Stomach (tissue), 19 donors: ENCODE data around the gene BDKRB1. TPM values are rescaled to one million over a fixed set of nuclear protein-coding genes. Genes with fewer than 3 reads are reported as not detected.

Experiments used
- DNase-seq, 2 donors: peaks; one replicate each; pipeline versions ENCODE4 v3.0.0 to v3.0.0-alpha.2; 2013 to 2019
- H3K27ac ChIP-seq, 5 donors: fragments of 200-600 bp in 4 of 5; sonication (generic) in 4 of 5; one replicate each; pipeline ENCODE4 v1.5.1; 2013 to 2019; ENCODE audit warnings: mild to moderate bottlenecking in 1 of 5, moderate library complexity in 1 of 5
- H3K27me3 ChIP-seq, 3 donors: fragments of 200-600 bp; sonication (generic); one replicate each; pipeline ENCODE4 v1.5.1; 2017 to 2019; ENCODE audit warnings: mixed run types in 1 of 3
- H3K36me3 ChIP-seq, 4 donors: fragments of 200-600 bp; sonication (generic); 1 replicate in 3 of 4; 2 replicates in 1 of 4; pipeline ENCODE4 v1.5.1; 2016 to 2019
- H3K4me1 ChIP-seq, 4 donors: fragments of 200-600 bp; sonication (generic); one replicate each; pipeline ENCODE4 v1.5.1; 2016 to 2019
- H3K4me3 ChIP-seq, 4 donors: fragments of 200-600 bp; sonication (generic) in 3 of 4; one replicate each; pipeline ENCODE4 v1.5.1; 2016 to 2019; ENCODE audit warnings: mild to moderate bottlenecking in 1 of 4
- H3K9me3 ChIP-seq, 4 donors: fragments of 200-600 bp; sonication (generic); one replicate each; pipeline ENCODE4 v1.5.1; 2016 to 2019
- CTCF ChIP-seq, 7 experiments: fragments of 450-650 bp in 4 of 7; fragments of 200-600 bp in 3 of 7; sonication (generic) in 3 of 7; IDR thresholded peaks; one replicate each; pipeline ENCODE4 v1.5.1; 2016 to 2019; ENCODE audit warnings: antibody characterized with exemption in 7 of 7, control low read depth in 2 of 7, mild to moderate bottlenecking in 1 of 7
- EP300 ChIP-seq: sonication (generic); formaldehyde crosslinking; IDR thresholded peaks from one replicate; pipeline ENCODE4 v1.6.1; 2017; ENCODE audit warnings: antibody characterized with exemption
- POLR2A ChIP-seq, 4 donors: fragments of 450-650 bp; IDR thresholded peaks; one replicate each; pipeline ENCODE4 v1.6.1; 2016; ENCODE audit warnings: antibody characterized with exemption in 4 of 4, control low read depth in 2 of 4, mild to moderate bottlenecking in 1 of 4, moderate library complexity in 1 of 4
- POLR2AphosphoS5 ChIP-seq, 3 donors: sonication (generic); formaldehyde crosslinking; IDR thresholded peaks; one replicate each; pipeline ENCODE4 v1.6.1; 2016; ENCODE audit warnings: antibody characterized with exemption in 3 of 3
- WGBS, 5 donors: extraction: QIAGEN DNeasy Blood & Tissue Kit in 3 of 5; methylation state at CpG; one replicate each; pipeline versions ENCODE4 v1.1.5 to v1.1.7; 2013 to 2018; 5-methylcytosine and 5-hydroxymethylcytosine counted together
- intact Hi-C: fragments of 100-400 bp; cut with DNase I; formaldehyde crosslinking; loops from one replicate; pipeline ENCODE4 v1.15.1; 2023; ENCODE audit warnings: low total_unique reads
- long read RNA-seq, 10 donors: transcript quantifications; one replicate each; lab custom pipeline, GENCODE V29; 2026
- polyA plus RNA-seq, 3 donors: library from polyadenylated mRNA; stranded (reverse); fragments of 200-250 nt; gene quantifications; one replicate each; pipeline ENCODE4 v1.2.3, GENCODE V29; 2013
- total RNA-seq, 5 donors: library from RNA; depleted of rRNA; stranded (reverse); fragments of >200 nt; gene quantifications; one replicate each; pipeline versions ENCODE4 v1.1.0 to v1.2.3, GENCODE V29; 2014 to 2016
- donor health status: healthy with polysubstance abuse.
- donor health status: Bipolar disorder and iron deficiency.
- donor health status: healthy.

Gene BDKRB1
- total RNA-seq = 1 to 10 TPM in 1 of 5 donors, under 1 TPM in 1, not detected in 3; 0.92 to 4.2 TPM
- 1 to 10 TPM; 1.2 to 7.1 (median 4.2) TPM for polyA plus RNA-seq
- long read RNA-seq, donor 1 = 0 reads
- long read RNA-seq, donor 2 = 0 reads
- long read RNA-seq, donor 3 = 0 reads
- long read RNA-seq, donor 4, partial matches to known transcripts = 0 of 1 reads
- long read RNA-seq, donor 4, other reads (novel, unspliced or antisense) = 0 of 1 reads
- long read RNA-seq, donor 5 = 0 reads
- long read RNA-seq, donor 6, partial matches to known transcripts = 0 of 2 reads
- long read RNA-seq, donor 6, other reads (novel, unspliced or antisense) = 0 of 2 reads
- long read RNA-seq, donor 7, partial matches to known transcripts = 0 of 1 reads
- long read RNA-seq, donor 7, other reads (novel, unspliced or antisense) = 0 of 1 reads
- long read RNA-seq, donor 8, partial matches to known transcripts = 0 of 1 reads
- long read RNA-seq, donor 8, other reads (novel, unspliced or antisense) = 0 of 1 reads
- long read RNA-seq, donor 9, partial matches to known transcripts = 0 of 1 reads
- long read RNA-seq, donor 9, other reads (novel, unspliced or antisense) = 0 of 1 reads
- long read RNA-seq, donor 10 = 0 reads

DNA sequence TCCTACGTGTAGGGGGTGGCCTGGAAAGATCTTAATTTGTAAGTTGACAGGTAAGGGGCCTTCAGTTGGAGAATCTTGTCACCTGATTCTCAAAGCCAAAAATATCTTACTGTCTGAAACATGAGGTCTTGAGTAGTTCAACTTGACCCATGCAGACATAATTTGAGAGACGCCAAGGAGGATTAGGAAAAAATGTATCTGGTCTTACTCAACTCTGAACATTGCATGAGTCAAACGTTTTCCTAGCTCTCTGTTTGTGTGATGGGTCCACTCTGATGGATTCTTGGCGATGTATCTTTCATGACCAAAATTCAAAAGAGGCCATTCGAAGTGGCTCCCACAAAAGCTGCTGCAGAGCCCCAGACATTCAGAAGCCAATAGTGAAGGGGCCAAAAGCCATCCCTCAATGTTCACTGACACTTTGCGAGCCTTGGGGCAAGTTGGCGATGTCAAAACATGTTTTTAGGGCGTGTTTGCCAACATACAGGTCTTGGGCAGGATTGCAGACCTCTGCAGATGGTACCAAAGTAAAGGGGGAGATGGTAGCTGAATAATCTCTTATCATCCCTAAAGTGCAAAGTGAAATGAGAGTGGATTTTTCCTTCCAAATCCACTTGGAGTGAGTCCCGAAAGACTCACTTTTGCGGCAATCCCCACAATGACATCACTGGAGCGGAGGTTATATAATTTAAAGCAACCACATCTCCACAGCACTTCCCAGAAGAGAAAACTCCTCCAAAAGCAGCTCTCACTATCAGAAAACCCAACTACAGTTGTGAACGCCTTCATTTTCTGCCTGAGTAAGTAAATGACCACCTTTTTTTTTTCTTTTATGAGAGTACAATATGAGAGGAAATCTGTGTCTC lies at the start of gene BDKRB1:
Gene BDKRB1, plus strand, starts transcription at position 710 of the 866 bp plus-strand sequence. CDS start 7,473 bp downstream, outside the sequence.
- WGBS, 5 donors = 57 to 68% (median 59%) methylated on average over 12 of the region's 12 CpGs
- H3K4me3 ChIP-seq = no peak within 1 kb of the TSS
- DNase-seq = peak in 1 of 2 donors; percentile 80
- intact Hi-C loops = no loop called here
- H3K27ac ChIP-seq = peak within 1 kb of the TSS in 4 of 5 donors; percentile 75 to 88 (median 80)
- no peaks in the 10 kb centered on the region for H3K9me3 ChIP-seq
- peaks cover 0 to 13% (median 7%) of the 10 kb centered on the region in 3 donors for H3K27me3 ChIP-seq
- TF ChIP-seq EP300 (peak; percentile 10), POLR2AphosphoS5 (IDR thresholded peaks at IDR 0.05) (peak; percentile 62 to 95 (median 86)), POLR2A (IDR thresholded peaks at IDR 0.05) (no peak), CTCF (IDR thresholded peaks at IDR 0.05) (no peak)
- H3K36me3 ChIP-seq = no peaks in the 10 kb centered on the region
- H3K4me1 ChIP-seq = peaks cover 0 to 50% (median 13%) of the 10 kb centered on the region in 4 donors

- peak overlapping the region in 3 of 4 donors; percentile 39 to 53 (median 44) for H3K4me3 ChIP-seq
- WGBS, 5 donors = 33 to 47% (median 39%) methylated on average over 8 of the region's 8 CpGs
- no peaks in the 10 kb centered on the region for H3K36me3 ChIP-seq
- H3K27me3 ChIP-seq = peaks cover 0 to 9% (median 0%) of the 10 kb centered on the region in 3 donors
- H3K9me3 ChIP-seq = peaks cover 0 to 5% (median 2%) of the 10 kb centered on the region in 4 donors
- no peak for TF ChIP-seq EP300
- TF ChIP-seq POLR2AphosphoS5 (IDR thresholded peaks at IDR 0.05) = no peak
- no peak for TF ChIP-seq POLR2A (IDR thresholded peaks at IDR 0.05)
- no peak for TF ChIP-seq CTCF (IDR thresholded peaks at IDR 0.05)
- H3K27ac ChIP-seq = peak overlapping the region in 4 of 5 donors; percentile 77 to 87 (median 83)
- DNase-seq = peak in 1 of 2 donors; percentile 65
- intact Hi-C loops = no loop called here
- peaks cover 7 to 33% (median 25%) of the 10 kb centered on the region in 4 donors for H3K4me1 ChIP-seq
These were observed 49.5 kb upstream of the BDKRB1 start for GRCh38 chr14:96206461-96206860.

DNA sequence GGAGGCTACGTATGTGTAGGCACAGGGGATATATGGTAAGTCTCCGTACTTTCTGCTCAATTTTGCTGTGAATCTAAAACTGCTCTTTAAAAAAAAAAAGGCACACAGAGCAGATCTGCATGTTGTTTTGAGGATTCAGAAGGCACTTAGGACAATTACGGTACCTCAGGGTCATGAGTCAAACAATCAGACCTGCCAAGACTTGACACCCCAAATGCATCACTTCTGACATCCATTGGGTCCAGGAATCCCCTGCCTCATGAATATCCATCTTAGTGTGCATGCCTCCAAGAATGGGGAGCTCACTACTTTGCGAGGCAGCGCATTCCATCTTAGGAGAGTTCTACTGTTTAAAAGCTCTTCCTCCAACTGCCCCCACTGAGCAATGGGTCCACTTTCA lies 48.3 kb upstream of the BDKRB1 start:
- Histone ChIP-seq H3K4me3 (no peak overlapping the region), H3K27me3 (peaks cover 0 to 9% (median 0%) of the 10 kb centered on the region in 3 donors), H3K9me3 (peaks cover 0 to 16% (median 8%) of the 10 kb centered on the region in 4 donors), H3K4me1 (peaks cover 7 to 33% (median 25%) of the 10 kb centered on the region in 4 donors), H3K36me3 (peaks cover 0 to 5% (median 0%) of the 10 kb centered on the region in 4 donors), H3K27ac (no peak overlapping the region)
- TF ChIP-seq POLR2A (IDR thresholded peaks at IDR 0.05) = no peak
- no peak for TF ChIP-seq CTCF (IDR thresholded peaks at IDR 0.05)
- TF ChIP-seq EP300 = no peak
- TF ChIP-seq POLR2AphosphoS5 (IDR thresholded peaks at IDR 0.05) = no peak
- DNase-seq = no peak
- intact Hi-C loops = no loop called here
- 87 to 94% (median 92%) methylated on average over 5 of the region's 5 CpGs for WGBS, 5 donors

DNA sequence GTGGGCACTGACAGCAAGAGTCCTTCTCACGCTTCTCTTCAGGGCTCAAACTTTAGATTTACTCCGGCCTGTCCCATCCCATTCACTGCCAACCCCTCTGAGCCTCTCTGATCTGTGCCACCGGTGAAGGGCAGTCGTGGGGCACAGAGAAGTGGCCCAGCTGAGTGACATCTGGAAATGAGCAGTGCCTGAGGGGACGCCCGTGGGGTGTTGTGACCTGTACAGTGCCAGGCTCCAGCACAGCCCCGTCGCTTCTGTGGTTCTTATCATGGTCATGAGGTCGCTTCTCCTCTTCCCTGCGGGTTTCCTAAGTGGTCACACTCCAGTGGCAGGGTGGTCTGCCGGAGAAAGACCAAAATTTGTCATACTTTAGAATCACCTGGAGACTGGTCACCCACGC lies 47.3 kb upstream of the BDKRB1 start:
- Histone ChIP-seq H3K27ac (no peak overlapping the region), H3K36me3 (peaks cover 0 to 5% (median 0%) of the 10 kb centered on the region in 4 donors), H3K4me1 (peaks cover 6 to 30% (median 22%) of the 10 kb centered on the region in 4 donors), H3K27me3 (peaks cover 0 to 9% (median 0%) of the 10 kb centered on the region in 3 donors), H3K9me3 (peaks cover 0 to 16% (median 8%) of the 10 kb centered on the region in 4 donors), H3K4me3 (no peak overlapping the region)
- no peak for TF ChIP-seq EP300
- no peak for TF ChIP-seq CTCF (IDR thresholded peaks at IDR 0.05)
- no peak for TF ChIP-seq POLR2AphosphoS5 (IDR thresholded peaks at IDR 0.05)
- no peak for TF ChIP-seq POLR2A (IDR thresholded peaks at IDR 0.05)
- no peak for DNase-seq
- 82 to 92% (median 91%) methylated on average over 12 of the region's 12 CpGs for WGBS, 5 donors
- intact Hi-C loops = no loop called here
